LNCaP clone FGC (cell line): Measurements from ENCODE around the gene GABPB2.

Experiments used
- DNase-seq: peaks from one replicate; pipeline ENCODE4 v3.0.0-alpha.2; 2011; ENCODE audit warnings: low read depth
- H3K4me3 ChIP-seq: 2 replicates; pipeline ENCODE4 v1.5.1; 2011; ENCODE audit warnings: mild to moderate bottlenecking, low read depth, low read length, control low read depth
- CTCF ChIP-seq: IDR thresholded peaks from 2 replicates; pipeline ENCODE4 v1.5.1; 2012; ENCODE audit warnings: mild to moderate bottlenecking; ENCODE audit not compliant: control insufficient read depth, insufficient read depth; ENCODE audit errors: extremely low read depth

The GABPB2 gene

GRCh38 chr1:151037032-151037431 lies 33.5 kb upstream of the GABPB2 start:
- H3K4me3 ChIP-seq, result no peak overlapping the region
- no peak for DNase-seq
- TF ChIP-seq CTCF, result no peak

GRCh38 chr1:151039521-151039920 lies 31.0 kb upstream of the GABPB2 start:
- H3K4me3 ChIP-seq, result no peak overlapping the region
- DNase-seq, result no peak
- TF ChIP-seq CTCF, result no peak

GRCh38 chr1:151043163-151043562 lies 27.4 kb upstream of the GABPB2 start:
- no peak overlapping the region for H3K4me3 ChIP-seq

GRCh38 chr1:151047591-151047924 lies 23.0 kb upstream of the GABPB2 start, which contains the start of gene C1orf56:
C1orf56 (plus strand) TSS chr1:151047751; CDS start chr1:151047848, 97 bp downstream.
- DNase-seq, result no peak
- H3K4me3 ChIP-seq, result peak within 1 kb of the TSS; percentile 37
- TF ChIP-seq CTCF, result no peak

More at GRCh38 chr1:151043163-151043562, 27.4 kb upstream of the GABPB2 start:
- DNase-seq, result no peak
- TF ChIP-seq CTCF, result no peak

- DNase-seq, result no peak
- H3K4me3 ChIP-seq, result peak overlapping the region; percentile 37
These were observed 22.5 kb upstream of the GABPB2 start for GRCh38 chr1:151047925-151048644.

GRCh38 chr1:151048645-151049032 lies 21.9 kb upstream of the GABPB2 start:
- H3K4me3 ChIP-seq, result peak overlapping the region; percentile 37
- 0 out of 2 replicates have a peak, but pooled peaks have one; percentile 12 for TF ChIP-seq CTCF
- no peak for DNase-seq

More at GRCh38 chr1:151047925-151048644, 22.5 kb upstream of the GABPB2 start:
- no peak for TF ChIP-seq CTCF

GRCh38 chr1:151049458-151049857 lies 21.1 kb upstream of the GABPB2 start:
- no peak overlapping the region for H3K4me3 ChIP-seq
- TF ChIP-seq CTCF, result no peak
- no peak for DNase-seq
